Spleen (tissue), 11 donors: Measurements from ENCODE around the gene STAT4. TPM values are rescaled to one million over a fixed set of nuclear protein-coding genes. Genes with fewer than 3 reads are reported as not detected.
A peak's percentile ranks its signal among the peaks of the same experiment; 100 is the strongest.

Source experiments
- DNase-seq: peaks from one replicate; pipeline ENCODE4 v3.0.0-alpha.2; 2020
- H3K27ac ChIP-seq, 8 donors: fragments of 200-600 bp; sonication (generic) in 7 of 8; 1 replicate in 4 of 8; 2 replicates in 4 of 8; pipeline versions ENCODE4 v1.5.0 to v1.8.0; 2016 to 2021; ENCODE audit warnings: inconsistent platforms in 4 of 8, mild to moderate bottlenecking in 4 of 8, moderate library complexity in 1 of 8
- H3K27me3 ChIP-seq, 7 donors: fragments of 200-600 bp; sonication (generic) in 6 of 7; replicated peaks in 1 of 7; 1 replicate in 4 of 7; 2 replicates in 3 of 7; pipeline versions ENCODE4 v1.5.0 to v1.8.0; 2016 to 2021; ENCODE audit warnings: inconsistent platforms in 3 of 7, mild to moderate bottlenecking in 1 of 7
- H3K36me3 ChIP-seq, 6 donors: fragments of 200-600 bp; sonication (generic) in 5 of 6; 1 replicate in 4 of 6; 2 replicates in 2 of 6; pipeline versions ENCODE4 v1.5.0 to v1.8.0; 2016 to 2021; ENCODE audit warnings: inconsistent platforms in 2 of 6
- H3K4me1 ChIP-seq, 6 donors: fragments of 200-600 bp; sonication (generic) in 5 of 6; 1 replicate in 3 of 6; 2 replicates in 3 of 6; pipeline versions ENCODE4 v1.5.0 to v1.8.0; 2016 to 2021; ENCODE audit warnings: inconsistent platforms in 3 of 6
- H3K4me3 ChIP-seq, 8 donors: fragments of 200-600 bp; sonication (generic) in 7 of 8; 1 replicate in 4 of 8; 2 replicates in 4 of 8; pipeline versions ENCODE4 v1.5.0 to v1.8.0; 2016 to 2021; ENCODE audit warnings: inconsistent platforms in 4 of 8, mild to moderate bottlenecking in 4 of 8, moderate library complexity in 2 of 8
- H3K9me3 ChIP-seq, 8 donors: fragments of 200-600 bp; sonication (generic) in 7 of 8; 1 replicate in 4 of 8; 2 replicates in 4 of 8; pipeline versions ENCODE4 v1.5.0 to v1.8.0; 2016 to 2021; ENCODE audit warnings: inconsistent platforms in 4 of 8
- POLR2A ChIP-seq, 3 donors: fragments of 450-650 bp; IDR thresholded peaks; one replicate each; pipeline ENCODE4 v1.5.1; 2017; ENCODE audit warnings: antibody characterized with exemption in 3 of 3, mild to moderate bottlenecking in 1 of 3
- POLR2AphosphoS5 ChIP-seq, 3 donors: sonication (generic); formaldehyde crosslinking; IDR thresholded peaks; one replicate each; pipeline ENCODE4 v1.5.1; 2017; ENCODE audit warnings: antibody characterized with exemption in 3 of 3
- WGBS, 5 donors: extraction: QIAGEN DNeasy Blood & Tissue Kit in 3 of 5; methylation state at CpG; one replicate each; pipeline versions ENCODE4 v1.1.5 to v1.1.7; 2013 to 2018; 5-methylcytosine and 5-hydroxymethylcytosine counted together
- intact Hi-C: fragments of 100-400 bp; cut with DNase I; formaldehyde crosslinking; loops from one replicate; pipeline ENCODE4 v1.15.0; 2023; ENCODE audit warnings: low total_unique reads
- polyA plus RNA-seq, 3 donors: library from polyadenylated mRNA; stranded (reverse); fragments of 200-250 nt; gene quantifications; one replicate each; pipeline ENCODE4 v1.2.1, GENCODE V29; 2013
- total RNA-seq, 7 donors: library from RNA; depleted of rRNA in 3 of 7; stranded (reverse); fragments of >200 nt in 3 of 7; fragmentation: NEBNext Ultra II Directional in 4 of 7; extraction: Animal tissue kit (Norgen Biotek cat#: 25700) in 4 of 7; gene quantifications; one replicate each; pipeline versions ENCODE4 v1.1.0 to v1.2.1, GENCODE V29; 2016 to 2021
- TF ChIP-seq, protein P1 (sequence below), 11 experiments: fragments of 200-600 bp in 7 of 11; fragments of 450-650 bp in 4 of 11; sonication (generic) in 4 of 11; IDR thresholded peaks in 8 of 11; conservative IDR thresholded peaks in 3 of 11; 1 replicate in 7 of 11; 2 replicates in 4 of 11; pipeline versions ENCODE4 v1.4.0 to v1.8.0; 2016 to 2021; ENCODE audit warnings: antibody characterized with exemption in 11 of 11, inconsistent platforms in 4 of 11, mild to moderate bottlenecking in 1 of 11
- donor health status: healthy with polysubstance abuse.
- donor health status: DM: no; HTN: no; CAD: no; lungs with moderate emphysema.
- donor health status: DM: no; HTN: no; CAD: no.
- donor health status: Bipolar disorder and iron deficiency.
- donor health status: healthy.
- donor health status: DM: no; HTN: no; CAD: no.
- donor health status: DM: yes; HTN: yes; CAD: no.

The STAT4 gene
- total and polyA plus RNA-seq, 10 donors: 4.0 to 36.7 (median 25.6) TPM

DNA sequence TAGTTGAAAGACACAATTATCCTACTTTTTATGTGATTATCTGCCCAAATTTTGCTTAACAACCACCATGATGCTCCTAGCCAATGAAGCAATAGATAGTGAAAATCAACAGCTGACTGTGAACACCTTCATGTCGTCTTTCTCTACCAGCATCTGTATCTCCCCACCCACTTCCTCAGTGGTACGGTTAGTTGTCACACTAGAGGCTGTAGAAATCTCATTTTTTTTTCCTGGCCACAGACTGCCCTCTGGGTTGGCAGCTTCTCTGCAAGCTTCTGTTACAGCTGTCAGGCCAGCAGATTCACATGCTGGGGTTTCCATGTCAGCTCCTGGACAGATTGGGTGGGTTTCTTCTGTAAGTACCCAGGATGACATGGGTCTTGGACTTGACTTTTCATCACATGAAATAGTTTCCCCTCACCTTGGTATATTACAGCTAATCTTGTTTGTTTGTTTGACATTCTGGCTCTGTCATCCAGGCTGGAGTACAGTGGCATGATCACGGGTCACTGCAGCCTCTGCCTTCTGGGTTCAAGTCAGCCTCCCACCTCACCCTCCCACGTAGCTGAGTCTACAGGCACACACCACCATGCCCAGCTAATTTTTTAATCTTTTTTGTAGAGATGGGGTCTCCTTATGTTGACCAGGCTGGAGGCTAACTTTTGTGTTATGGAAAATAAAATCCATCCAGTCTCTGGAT, 24.3 kb downstream of the STAT4 start:
- no peaks in the 10 kb centered on the region for H3K9me3 ChIP-seq
- peaks cover 0 to 5% (median 0%) of the 10 kb centered on the region in 6 donors for H3K36me3 ChIP-seq
- DNase-seq: no peak
- peaks cover 0 to 34% (median 7%) of the 10 kb centered on the region in 6 donors for H3K4me1 ChIP-seq
- intact Hi-C loops: no loop called here
- no peak overlapping the region for H3K4me3 ChIP-seq
- WGBS, 5 donors: 41 to 59% (median 53%) methylated on average over 4 of the region's 4 CpGs
- no peak for TF ChIP-seq POLR2A (IDR thresholded peaks at IDR 0.05)
- TF ChIP-seq POLR2AphosphoS5 (IDR thresholded peaks at IDR 0.05): peak in 1 of 3 donors; percentile 33
- TF ChIP-seq, protein P1, sequence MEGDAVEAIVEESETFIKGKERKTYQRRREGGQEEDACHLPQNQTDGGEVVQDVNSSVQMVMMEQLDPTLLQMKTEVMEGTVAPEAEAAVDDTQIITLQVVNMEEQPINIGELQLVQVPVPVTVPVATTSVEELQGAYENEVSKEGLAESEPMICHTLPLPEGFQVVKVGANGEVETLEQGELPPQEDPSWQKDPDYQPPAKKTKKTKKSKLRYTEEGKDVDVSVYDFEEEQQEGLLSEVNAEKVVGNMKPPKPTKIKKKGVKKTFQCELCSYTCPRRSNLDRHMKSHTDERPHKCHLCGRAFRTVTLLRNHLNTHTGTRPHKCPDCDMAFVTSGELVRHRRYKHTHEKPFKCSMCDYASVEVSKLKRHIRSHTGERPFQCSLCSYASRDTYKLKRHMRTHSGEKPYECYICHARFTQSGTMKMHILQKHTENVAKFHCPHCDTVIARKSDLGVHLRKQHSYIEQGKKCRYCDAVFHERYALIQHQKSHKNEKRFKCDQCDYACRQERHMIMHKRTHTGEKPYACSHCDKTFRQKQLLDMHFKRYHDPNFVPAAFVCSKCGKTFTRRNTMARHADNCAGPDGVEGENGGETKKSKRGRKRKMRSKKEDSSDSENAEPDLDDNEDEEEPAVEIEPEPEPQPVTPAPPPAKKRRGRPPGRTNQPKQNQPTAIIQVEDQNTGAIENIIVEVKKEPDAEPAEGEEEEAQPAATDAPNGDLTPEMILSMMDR (IDR thresholded peaks at IDR 0.05 in 8 of 11, conservative IDR thresholded peaks at IDR 0.05 in 3 of 11): no peak
- peak overlapping the region in 6 of 8 donors; percentile 12 to 78 (median 58) for H3K27ac ChIP-seq
- no peaks in the 10 kb centered on the region for H3K27me3 ChIP-seq

DNA sequence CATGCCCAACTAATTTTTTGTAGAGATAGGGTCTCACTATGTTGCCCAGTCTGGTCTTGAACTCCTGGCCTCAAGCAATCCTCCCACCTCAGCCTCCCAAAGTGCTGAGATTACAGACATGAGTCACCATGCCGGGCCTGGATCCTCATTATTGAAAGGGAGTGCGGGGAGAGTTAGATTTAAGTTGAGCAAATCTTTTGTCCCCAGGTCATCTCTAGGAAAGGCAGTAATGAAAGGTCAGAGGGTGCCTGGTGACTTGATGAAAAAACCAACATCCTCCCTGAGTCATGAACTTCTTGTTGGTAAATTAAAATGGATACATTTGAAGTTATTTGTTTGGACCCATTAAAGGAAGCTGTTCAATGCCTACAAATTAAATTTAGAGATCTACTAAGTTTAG, 25.1 kb downstream of the STAT4 start:
- no peaks in the 10 kb centered on the region for H3K36me3 ChIP-seq
- DNase-seq: no peak
- intact Hi-C loops: no loop called here
- no peaks in the 10 kb centered on the region for H3K9me3 ChIP-seq
- no peaks in the 10 kb centered on the region for H3K27me3 ChIP-seq
- peaks cover 0 to 34% (median 7%) of the 10 kb centered on the region in 6 donors for H3K4me1 ChIP-seq
- 36 to 43% (median 40%) methylated on average over 2 of the region's 2 CpGs for WGBS, 5 donors
- TF ChIP-seq, protein P1 (IDR thresholded peaks at IDR 0.05 in 8 of 11, conservative IDR thresholded peaks at IDR 0.05 in 3 of 11): no peak
- TF ChIP-seq POLR2AphosphoS5 (IDR thresholded peaks at IDR 0.05): no peak
- no peak for TF ChIP-seq POLR2A (IDR thresholded peaks at IDR 0.05)
- H3K4me3 ChIP-seq: no peak overlapping the region
- H3K27ac ChIP-seq: peak overlapping the region in 4 of 8 donors; percentile 56 to 78 (median 62)

DNA sequence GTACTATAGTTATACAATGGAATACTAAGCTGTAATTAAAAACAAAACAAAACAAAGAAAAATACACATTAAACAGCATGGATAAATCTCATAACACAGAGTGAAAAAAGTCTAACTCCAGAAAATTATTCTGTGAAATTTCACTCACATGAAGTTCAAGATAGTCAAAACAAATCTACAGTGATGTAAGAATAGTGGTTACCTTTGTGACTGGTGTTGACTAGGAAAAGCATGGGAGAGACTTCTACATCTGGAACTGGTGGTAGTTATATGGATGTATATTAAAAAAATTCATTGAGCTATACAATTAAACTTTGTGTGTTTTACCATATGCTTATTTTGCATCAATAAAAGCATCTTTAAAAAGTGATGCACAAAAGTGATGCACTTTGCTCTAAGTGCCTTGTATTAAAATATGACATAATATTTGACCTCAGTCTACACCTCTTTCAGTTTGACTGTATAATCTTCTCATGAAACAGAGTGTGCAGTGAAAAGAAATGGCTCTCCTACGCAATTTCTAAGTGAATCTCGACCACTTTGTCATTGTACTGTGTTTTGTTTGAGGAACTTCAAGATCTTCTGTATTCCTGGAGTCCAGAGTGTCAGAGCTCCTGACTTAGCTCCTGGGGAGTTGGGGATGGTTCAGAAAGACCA, 28.0 kb downstream of the STAT4 start:
- 67 to 86% (median 75%) methylated on average over 2 of the region's 2 CpGs for WGBS, 5 donors
- H3K27ac ChIP-seq: no peak overlapping the region
- TF ChIP-seq POLR2A (IDR thresholded peaks at IDR 0.05): no peak
- no peak for TF ChIP-seq POLR2AphosphoS5 (IDR thresholded peaks at IDR 0.05)
- TF ChIP-seq, protein P1 (IDR thresholded peaks at IDR 0.05 in 8 of 11, conservative IDR thresholded peaks at IDR 0.05 in 3 of 11): no peak
- H3K36me3 ChIP-seq: no peaks in the 10 kb centered on the region
- H3K9me3 ChIP-seq: no peaks in the 10 kb centered on the region
- intact Hi-C loops: no loop called here
- peaks cover 0 to 19% (median 5%) of the 10 kb centered on the region in 6 donors for H3K4me1 ChIP-seq
- H3K4me3 ChIP-seq: no peak overlapping the region
- no peaks in the 10 kb centered on the region for H3K27me3 ChIP-seq
- no peak for DNase-seq

DNA sequence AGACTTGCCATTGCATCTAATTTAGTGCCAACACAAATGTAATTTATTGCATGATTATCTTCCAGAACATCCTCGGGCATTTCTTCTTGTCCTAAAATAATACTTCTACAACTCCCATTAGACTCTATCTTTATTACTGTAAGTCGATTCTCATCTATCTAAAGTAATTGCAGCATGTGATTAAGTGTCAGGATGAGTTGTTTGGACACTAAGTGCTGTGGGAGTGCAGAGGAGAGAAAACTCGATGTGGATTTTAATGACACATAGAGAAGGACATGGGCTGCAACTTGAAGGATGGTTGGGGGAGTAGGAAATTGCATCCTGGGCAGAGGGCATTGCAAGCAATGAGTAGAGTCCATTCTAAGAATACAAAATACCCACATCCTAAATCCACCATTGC, 33.5 kb downstream of the STAT4 start:
- Histone ChIP-seq H3K4me1 (peaks cover 0 to 38% (median 15%) of the 10 kb centered on the region in 6 donors), H3K27me3 (no peaks in the 10 kb centered on the region), H3K9me3 (no peaks in the 10 kb centered on the region), H3K36me3 (no peaks in the 10 kb centered on the region), H3K4me3 (no peak overlapping the region), H3K27ac (no peak overlapping the region)
- WGBS, 5 donors: 71 to 89% (median 72%) methylated on average over 3 of the region's 3 CpGs
- intact Hi-C loops: no loop called here
- TF ChIP-seq, protein P1 (IDR thresholded peaks at IDR 0.05 in 8 of 11, conservative IDR thresholded peaks at IDR 0.05 in 3 of 11): no peak
- TF ChIP-seq POLR2A (IDR thresholded peaks at IDR 0.05): no peak
- TF ChIP-seq POLR2AphosphoS5 (IDR thresholded peaks at IDR 0.05): no peak
- no peak for DNase-seq
